Astrocyte of the spinal cord (primary cell): ENCODE data around the gene BTG2.
A peak's percentile ranks its signal among the peaks of the same experiment; 100 is the strongest.

Source experiments
- DNase-seq: peaks from one replicate; pipeline ENCODE4 v3.0.0; 2011; ENCODE audit warnings: low read depth, low spot score
- H3K4me3 ChIP-seq: 2 replicates; pipeline ENCODE4 v1.5.1; 2011; ENCODE audit warnings: low read depth, mild to moderate bottlenecking, low read length, moderate library complexity
- in situ Hi-C: cut with HindIII; loops from 2 replicates; pipeline ENCODE4 v1.10.0; 2017; ENCODE audit warnings: low sequenced_read_pairs
- TF ChIP-seq, protein P1 (sequence below): IDR thresholded peaks from 2 replicates; pipeline ENCODE4 v1.5.1; 2012; ENCODE audit warnings: low read depth, mild to moderate bottlenecking, low read length, inconsistent platforms

The BTG2 gene

DNA sequence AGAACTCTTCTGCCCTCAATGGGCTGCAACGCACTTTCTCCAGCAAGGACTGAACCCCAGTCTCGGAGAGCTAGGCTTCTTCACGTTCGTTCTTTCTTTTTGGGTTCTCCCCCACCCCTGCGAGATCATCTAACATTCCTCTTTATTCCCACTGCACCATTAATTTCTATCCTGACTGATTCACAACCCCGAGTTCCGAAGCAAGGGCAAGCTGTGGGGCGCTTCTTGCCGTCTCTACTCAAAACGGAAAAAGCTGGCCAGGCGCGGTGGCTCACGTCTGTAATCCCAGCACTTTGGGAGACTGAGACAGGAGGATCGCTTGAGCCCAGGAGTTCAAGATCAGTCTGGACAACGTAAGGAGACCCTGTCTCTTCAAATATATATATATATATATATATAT lies 37.4 kb upstream of the BTG2 start:
- peak overlapping the region; percentile 55 for H3K4me3 ChIP-seq
- no peak for DNase-seq
- TF ChIP-seq, protein P1, sequence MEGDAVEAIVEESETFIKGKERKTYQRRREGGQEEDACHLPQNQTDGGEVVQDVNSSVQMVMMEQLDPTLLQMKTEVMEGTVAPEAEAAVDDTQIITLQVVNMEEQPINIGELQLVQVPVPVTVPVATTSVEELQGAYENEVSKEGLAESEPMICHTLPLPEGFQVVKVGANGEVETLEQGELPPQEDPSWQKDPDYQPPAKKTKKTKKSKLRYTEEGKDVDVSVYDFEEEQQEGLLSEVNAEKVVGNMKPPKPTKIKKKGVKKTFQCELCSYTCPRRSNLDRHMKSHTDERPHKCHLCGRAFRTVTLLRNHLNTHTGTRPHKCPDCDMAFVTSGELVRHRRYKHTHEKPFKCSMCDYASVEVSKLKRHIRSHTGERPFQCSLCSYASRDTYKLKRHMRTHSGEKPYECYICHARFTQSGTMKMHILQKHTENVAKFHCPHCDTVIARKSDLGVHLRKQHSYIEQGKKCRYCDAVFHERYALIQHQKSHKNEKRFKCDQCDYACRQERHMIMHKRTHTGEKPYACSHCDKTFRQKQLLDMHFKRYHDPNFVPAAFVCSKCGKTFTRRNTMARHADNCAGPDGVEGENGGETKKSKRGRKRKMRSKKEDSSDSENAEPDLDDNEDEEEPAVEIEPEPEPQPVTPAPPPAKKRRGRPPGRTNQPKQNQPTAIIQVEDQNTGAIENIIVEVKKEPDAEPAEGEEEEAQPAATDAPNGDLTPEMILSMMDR, result no peak
- in situ Hi-C loops, result no loop called here

DNA sequence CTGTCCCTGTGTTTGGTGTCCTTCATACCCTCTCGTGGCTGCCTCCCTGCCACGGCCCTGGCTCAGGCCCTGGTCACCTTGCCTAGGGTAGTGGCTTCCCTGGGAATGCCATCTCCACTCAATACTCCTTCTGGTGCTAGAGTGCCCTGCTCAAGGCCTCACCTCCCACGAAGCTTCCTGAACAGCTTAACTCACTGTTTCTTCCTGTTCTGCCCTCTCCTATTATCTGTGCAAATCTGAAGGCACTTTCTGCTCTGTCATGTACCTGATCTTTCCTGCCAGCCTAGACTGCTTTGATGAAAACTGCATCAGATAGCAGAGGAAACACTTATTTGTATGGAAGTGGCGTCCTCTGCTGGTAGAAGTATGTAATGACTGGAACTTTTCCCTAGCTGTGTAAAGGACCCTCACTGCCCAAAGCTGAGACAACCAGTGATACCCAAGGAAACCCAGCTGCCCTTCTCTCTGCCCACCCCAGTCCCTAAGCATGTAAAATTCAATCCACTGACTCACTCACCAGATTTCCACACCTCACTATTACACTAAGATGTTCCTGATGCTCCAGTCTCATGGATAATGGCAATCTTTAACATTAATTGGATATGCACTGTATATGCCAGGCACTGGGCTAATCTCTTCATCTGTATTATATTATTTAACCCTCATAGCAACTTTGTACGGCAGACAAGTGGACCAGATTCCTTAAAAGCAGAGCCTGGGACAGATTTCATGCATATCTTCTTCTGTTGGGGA lies 36.2 kb upstream of the BTG2 start:
- TF ChIP-seq, protein P1, result peak; percentile 91
- peak; percentile 67 for DNase-seq
- in situ Hi-C loops, result no loop called here
- H3K4me3 ChIP-seq, result no peak overlapping the region

DNA sequence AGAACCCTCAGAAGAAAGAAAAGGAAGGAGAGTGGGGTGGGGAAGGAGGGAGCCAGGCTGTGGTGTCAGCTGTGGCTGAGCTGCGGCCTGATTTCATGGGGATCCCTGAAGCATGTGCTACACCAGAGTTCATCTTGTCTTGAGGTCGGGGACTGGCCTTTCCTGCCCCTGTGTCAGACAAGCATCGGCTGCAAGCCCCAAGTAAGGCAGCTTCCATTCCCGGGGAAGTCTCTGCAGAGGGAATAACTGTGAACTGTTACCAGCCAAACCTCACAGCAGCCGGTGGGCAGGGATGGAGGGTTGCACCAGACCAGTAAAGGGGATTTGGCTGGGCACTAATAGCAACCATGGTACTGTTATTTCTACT lies 35.7 kb upstream of the BTG2 start:
- TF ChIP-seq, protein P1, result no peak
- in situ Hi-C loops, result no loop called here
- H3K4me3 ChIP-seq, result no peak overlapping the region
- DNase-seq, result no peak

DNA sequence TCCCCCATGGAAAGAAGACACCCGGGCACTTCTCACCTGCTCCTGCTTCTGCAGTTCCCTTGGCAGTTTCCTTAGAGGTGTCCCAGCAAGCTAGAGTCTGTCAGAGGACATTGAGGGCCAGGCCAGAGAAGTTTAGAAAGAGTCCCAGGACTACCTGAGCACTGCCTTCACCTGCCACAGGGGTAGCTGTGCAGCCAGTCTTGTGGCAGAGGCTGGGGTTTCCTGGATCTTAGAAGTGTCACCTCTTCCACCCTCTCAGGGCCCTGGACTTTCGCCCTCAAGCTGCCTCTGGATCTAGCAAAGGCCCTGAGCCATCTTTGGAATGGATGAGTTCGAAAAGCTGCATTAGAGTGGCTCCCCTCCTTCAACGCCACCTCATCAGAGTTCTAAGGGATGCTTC lies 34.9 kb upstream of the BTG2 start:
- no peak for DNase-seq
- no peak overlapping the region for H3K4me3 ChIP-seq
- in situ Hi-C loops, result no loop called here
- TF ChIP-seq, protein P1, result no peak

DNA sequence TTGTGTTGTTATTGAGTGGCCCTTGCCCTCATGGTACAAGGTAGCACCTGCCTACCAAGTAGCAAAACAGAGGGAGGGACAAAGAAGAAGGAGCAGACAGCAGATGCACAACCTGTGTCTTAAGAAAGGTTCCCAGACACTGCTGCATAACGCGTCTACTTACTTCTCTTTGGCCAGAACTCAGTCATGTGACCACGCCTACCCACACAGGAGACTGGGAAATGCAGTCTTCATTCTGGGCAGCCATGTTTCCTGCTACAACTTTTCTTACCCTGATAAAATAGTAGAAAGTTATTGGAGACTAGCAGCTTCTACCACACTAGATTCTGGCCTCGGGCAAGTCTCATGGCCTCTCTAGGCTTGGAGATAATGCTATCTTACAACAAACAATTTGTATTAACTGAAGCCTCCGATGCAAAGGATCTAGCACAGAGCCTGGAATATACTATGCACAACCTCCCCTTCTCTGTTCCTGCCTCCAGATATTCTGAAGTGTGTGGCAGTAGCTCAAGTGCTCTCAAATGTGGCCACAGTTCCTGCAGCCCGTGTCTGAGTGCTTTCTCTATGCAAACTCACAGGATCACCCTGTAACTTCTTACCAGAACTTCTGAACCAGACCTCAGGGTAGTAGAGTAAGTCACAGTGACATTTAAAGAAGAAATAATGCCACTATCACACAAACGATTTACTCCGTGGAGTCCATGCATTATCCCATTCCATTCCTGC lies 34.1 kb upstream of the BTG2 start:
- no peak overlapping the region for H3K4me3 ChIP-seq
- TF ChIP-seq, protein P1, result no peak
- peak; percentile 60 for DNase-seq
- in situ Hi-C loops, result no loop called here

DNA sequence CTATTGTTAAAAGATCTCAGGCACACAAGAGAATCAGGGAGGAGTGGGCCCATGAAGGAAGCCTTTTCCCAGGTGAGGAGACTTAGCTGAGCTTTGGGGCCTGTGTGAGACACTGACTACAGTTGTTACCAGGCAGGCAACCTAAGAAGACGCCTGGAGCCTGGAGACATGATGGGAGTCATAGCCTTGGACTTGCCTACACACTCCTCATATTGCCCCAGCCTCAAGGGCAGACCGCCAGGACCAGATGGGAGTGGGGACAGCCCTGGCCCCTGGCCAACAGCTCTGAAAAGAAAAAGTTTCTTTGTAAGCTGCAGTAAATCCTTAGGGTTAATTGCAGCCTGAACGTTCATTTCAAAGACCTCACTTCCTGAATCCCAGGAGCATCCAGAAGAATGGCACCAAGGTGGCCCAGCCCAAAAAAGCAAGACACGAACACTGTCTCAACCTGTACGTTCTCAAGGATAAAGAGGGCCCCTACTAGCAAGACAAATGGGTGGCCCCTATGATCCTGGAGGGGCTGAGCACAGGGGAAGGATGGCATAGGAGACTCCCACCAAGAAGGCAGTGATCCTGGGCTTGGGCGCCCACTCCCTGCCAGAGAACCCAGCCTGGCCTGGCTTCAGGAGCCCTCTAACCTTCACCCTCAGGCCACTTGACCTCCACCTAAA lies 33.2 kb upstream of the BTG2 start:
- TF ChIP-seq, protein P1, result no peak
- in situ Hi-C loops, result no loop called here
- DNase-seq, result no peak
- H3K4me3 ChIP-seq, result no peak overlapping the region
